Tracheal epithelial cell (primary cell): ENCODE results near the gene AICDA. TPM values are rescaled to one million over a fixed set of nuclear protein-coding genes. Genes with fewer than 3 reads are reported as not detected.

Experiments
- total RNA-seq: library from RNA; depleted of rRNA; stranded (reverse); fragments of >200 nt; gene quantifications from 2 replicates; pipeline ENCODE4 v1.2.1, GENCODE V29; 2014

Gene AICDA
- total RNA-seq: 0.48 TPM in 1 of 2 replicates, not detected in the other

GRCh38 chr12:8612629-8613028, at the start of gene AICDA:
Gene AICDA, minus strand, starts transcription at chr12:8612859. Its CDS starts 92 bp downstream, at chr12:8612767.

Other genes starting within 250 kb of the AICDA start
- gene CLEC6A, start 156.9 kb downstream of the AICDA start, total RNA-seq: not detected in 2 replicates
- under 0.01 TPM in 1 of 2 replicates, not detected in the other for gene CLEC4D, start 99.4 kb downstream of the AICDA start, total RNA-seq
- gene CLEC4E, start 72.0 kb downstream of the AICDA start, total RNA-seq: 17.4 TPM in 1 of 2 replicates, not detected in the other
- gene MFAP5, start 50.0 kb upstream of the AICDA start, total RNA-seq: 0.72 and 11.5 TPM in 2 replicates
- 16.4 and 45.8 TPM in 2 replicates for gene RIMKLB, start 85.1 kb upstream of the AICDA start, total RNA-seq
- 45.1 and 95.9 TPM in 2 replicates for gene A2ML1, start 209.8 kb upstream of the AICDA start, total RNA-seq